Activated CD4-positive, alpha-beta T cell treated with anti-CD3 and anti-CD28 coated beads, Interleukin-2, amount 10 ng/mL, durations not matched to agents 24 days and 14 days (primary cell): Measurements from ENCODE around the gene NT5C. TPM values are rescaled to one million over a fixed set of nuclear protein-coding genes. Genes with fewer than 3 reads are reported as not detected.
"Not testable (repeated sequence)": the region's sequence is repeated elsewhere in the genome, so short reads cannot be mapped to it uniquely, and the experiment has no call there.

Experiments
- DNase-seq: peaks from one replicate; pipeline ENCODE4 v3.0.0; 2022
- H3K27ac Mint-ChIP-seq: one replicate; pipeline ENCODE4 v1.8.0; 2022; ENCODE audit warnings: mild to moderate bottlenecking, mixed read lengths
- H3K27me3 Mint-ChIP-seq: one replicate; pipeline ENCODE4 v1.8.0; 2022; ENCODE audit warnings: mixed read lengths
- H3K36me3 Mint-ChIP-seq: one replicate; pipeline ENCODE4 v1.8.0; 2022; ENCODE audit warnings: low read depth, mild to moderate bottlenecking, mixed read lengths
- H3K4me1 Mint-ChIP-seq: one replicate; pipeline ENCODE4 v1.8.0; 2021; ENCODE audit warnings: mixed read lengths
- H3K4me3 Mint-ChIP-seq: one replicate; pipeline ENCODE4 v1.8.0; 2022; ENCODE audit warnings: mild to moderate bottlenecking, moderate library complexity, mixed read lengths
- H3K9me3 Mint-ChIP-seq: one replicate; pipeline ENCODE4 v1.8.0; 2021; ENCODE audit warnings: mixed read lengths
- intact Hi-C: fragments of 100-400 bp; cut with micrococcal nuclease; formaldehyde crosslinking; loops from one replicate; pipeline ENCODE4 v1.15.1; 2023
- total RNA-seq: library from RNA; stranded (reverse); gene quantifications from 2 replicates; pipeline ENCODE4 v1.2.3, GENCODE V29; 2022

Gene NT5C
- total RNA-seq, 1 donor from 2014 or later: 84.7 TPM

DNA sequence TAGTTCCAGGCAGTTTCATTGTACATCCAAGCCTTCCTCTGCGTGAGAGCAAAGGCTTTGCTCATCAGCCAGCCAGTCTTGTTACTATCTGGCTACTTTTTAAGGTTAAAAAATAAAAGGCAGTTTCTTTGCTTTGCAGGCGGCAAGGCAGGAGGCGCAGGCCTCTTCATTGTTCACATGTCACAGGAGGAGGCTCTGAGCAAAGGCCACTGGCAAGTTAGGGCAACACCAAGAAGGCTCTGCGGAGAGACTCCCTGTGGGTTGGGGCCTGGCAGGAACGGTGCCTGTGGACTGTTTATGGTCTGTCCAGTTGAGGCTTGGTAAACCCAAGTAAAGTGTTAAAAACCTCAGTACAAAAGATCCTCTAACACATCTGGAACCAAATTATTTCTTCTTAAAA lies 3.9 kb upstream of the NT5C start:
- H3K36me3 Mint-ChIP-seq: peaks cover 24% of the 10 kb centered on the region
- H3K27ac Mint-ChIP-seq: no peak overlapping the region
- intact Hi-C loops: no loop called here
- H3K4me1 Mint-ChIP-seq: peaks cover 16% of the 10 kb centered on the region
- H3K9me3 Mint-ChIP-seq: no peaks in the 10 kb centered on the region
- H3K27me3 Mint-ChIP-seq: no peaks in the 10 kb centered on the region
- no peak overlapping the region for H3K4me3 Mint-ChIP-seq
- DNase-seq: no peak

GRCh38 chr17:75133607-75134347 lies 2.2 kb upstream of the NT5C start:
- Mint-ChIP-seq H3K36me3 (peaks cover 27% of the 10 kb centered on the region), H3K4me1 (peaks cover 19% of the 10 kb centered on the region), H3K27ac (peak overlapping the region; percentile 6)
- not testable (repeated sequence) for DNase-seq, H3K4me3 Mint-ChIP-seq, H3K9me3 Mint-ChIP-seq, H3K27me3 Mint-ChIP-seq
- intact Hi-C loops: loop anchor here (5.0 kb wide), 1 partner anchor 49 kb away; the partner anchor contains the start of gene SUMO2

DNA sequence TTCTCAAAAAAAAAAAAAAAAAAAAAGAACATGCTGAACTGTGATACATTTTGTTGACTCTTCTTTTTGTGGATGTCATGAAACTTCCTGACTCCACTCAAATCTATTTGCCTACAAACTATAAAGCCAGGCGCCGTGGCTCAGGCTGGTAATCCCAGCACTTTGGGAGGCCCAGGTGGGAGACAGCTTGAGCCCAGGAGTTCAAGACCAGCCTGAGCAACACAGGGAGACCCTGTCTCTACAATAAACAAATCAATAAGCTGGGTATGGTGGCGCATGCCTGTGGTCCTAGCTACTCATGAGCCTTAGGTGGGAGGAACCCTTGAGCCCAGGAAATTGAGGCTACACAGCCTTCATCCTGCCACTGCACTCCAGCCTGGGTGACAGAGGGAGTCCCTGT lies 1.5 kb upstream of the NT5C start:
- no peak overlapping the region for H3K27ac Mint-ChIP-seq
- peaks cover 19% of the 10 kb centered on the region for H3K4me1 Mint-ChIP-seq
- H3K27me3 Mint-ChIP-seq: no peaks in the 10 kb centered on the region
- no peak for DNase-seq
- H3K36me3 Mint-ChIP-seq: peaks cover 28% of the 10 kb centered on the region
- H3K9me3 Mint-ChIP-seq: no peaks in the 10 kb centered on the region
- H3K4me3 Mint-ChIP-seq: peak overlapping the region; percentile 21
- intact Hi-C loops: loop anchor here (5.0 kb wide), 1 partner anchor 49 kb away; the partner anchor contains the start of gene SUMO2

DNA sequence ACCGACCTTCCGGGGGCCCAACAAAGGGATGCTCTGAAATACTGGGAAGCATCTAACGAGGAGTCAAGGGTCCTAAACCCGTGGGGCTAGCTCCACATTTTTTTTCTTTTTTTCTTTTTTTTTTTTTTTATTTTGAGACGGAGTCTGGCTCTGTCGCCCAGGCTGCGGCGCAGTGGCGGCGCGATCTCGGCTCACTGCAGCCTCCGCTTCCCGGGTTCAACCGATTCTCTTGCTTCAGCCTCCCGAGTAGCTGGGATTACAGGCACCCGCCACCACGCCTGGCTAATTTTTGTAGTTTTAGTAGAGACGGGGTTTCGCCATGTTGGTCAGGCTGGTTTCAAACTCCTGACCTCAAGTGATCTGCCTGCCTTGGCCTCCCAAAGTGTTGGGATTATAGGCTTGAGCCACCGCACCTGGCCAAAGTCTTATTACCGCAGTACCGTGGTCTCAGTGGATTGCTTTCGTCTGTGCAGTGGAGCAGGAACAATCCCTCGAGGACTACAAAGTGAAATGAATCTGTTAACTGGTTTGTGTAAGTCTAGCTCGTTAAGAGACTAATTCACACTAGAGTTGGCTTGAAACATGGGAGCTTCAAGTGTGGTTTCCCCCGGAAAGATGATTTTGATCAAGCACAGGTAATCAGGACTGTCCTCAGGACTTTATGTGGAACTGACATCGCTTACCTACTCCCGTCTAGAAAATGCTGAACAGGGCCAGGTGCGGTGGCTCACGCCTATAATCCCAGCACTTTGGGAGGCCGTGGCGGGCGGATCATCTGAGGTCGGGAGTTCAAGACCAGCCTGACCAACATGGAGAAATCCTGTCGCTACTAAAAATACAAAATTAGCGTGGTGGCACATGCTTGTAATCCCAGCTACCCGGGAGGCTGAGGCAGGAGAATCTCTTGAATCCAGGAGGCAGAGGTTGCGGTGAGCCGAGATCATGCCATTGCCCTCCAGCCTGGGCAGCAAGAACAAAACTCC lies 767 bp upstream of the NT5C start:
- Mint-ChIP-seq H3K36me3 (peaks cover 28% of the 10 kb centered on the region), H3K4me1 (peaks cover 19% of the 10 kb centered on the region), H3K4me3 (peak overlapping the region; percentile 90), H3K27ac (peak overlapping the region; percentile 88)
- H3K9me3 Mint-ChIP-seq, H3K27me3 Mint-ChIP-seq, DNase-seq: not testable (repeated sequence)
- intact Hi-C loops: loop anchor here (5.0 kb wide), 1 partner anchor 50 kb away; the partner anchor contains the start of gene SUMO2

- DNase-seq: peak; percentile 81
- Mint-ChIP-seq H3K27me3 (no peaks in the 10 kb centered on the region), H3K9me3 (no peaks in the 10 kb centered on the region), H3K36me3 (peaks cover 23% of the 10 kb centered on the region), H3K4me1 (peaks cover 24% of the 10 kb centered on the region), H3K4me3 (peak overlapping the region; percentile 91), H3K27ac (peak overlapping the region; percentile 87)
- intact Hi-C loops: loop anchor here (2.0 to 5.0 kb wide), 3 partner anchors 16 to 52 kb away; partner anchors contain the start of genes JPT1 and SUMO2
These were observed 787 bp downstream of the NT5C start for GRCh38 chr17:75130632-75131277.

GRCh38 chr17:75130059-75130631 lies 1.4 kb downstream of the NT5C start:
- intact Hi-C loops: loop anchor here (2.0 to 5.0 kb wide), 3 partner anchors 15 to 52 kb away; partner anchors contain the start of genes JPT1 and SUMO2
- Mint-ChIP-seq H3K4me1 (peaks cover 26% of the 10 kb centered on the region), H3K27ac (no peak overlapping the region), H3K27me3 (no peaks in the 10 kb centered on the region), H3K36me3 (peaks cover 20% of the 10 kb centered on the region), H3K4me3 (peak overlapping the region; percentile 91), H3K9me3 (no peaks in the 10 kb centered on the region)
- no peak for DNase-seq

- intact Hi-C loops: no loop called here
- peak overlapping the region; percentile 60 for H3K4me3 Mint-ChIP-seq
- no peak for DNase-seq
- H3K27me3 Mint-ChIP-seq: no peaks in the 10 kb centered on the region
- peaks cover 32% of the 10 kb centered on the region for H3K4me1 Mint-ChIP-seq
- H3K36me3 Mint-ChIP-seq: peaks cover 19% of the 10 kb centered on the region
- peak overlapping the region; percentile 62 for H3K27ac Mint-ChIP-seq
- H3K9me3 Mint-ChIP-seq: no peaks in the 10 kb centered on the region
These were observed 2.0 kb downstream of the NT5C start for GRCh38 chr17:75129576-75129975.

- Mint-ChIP-seq H3K27ac (no peak overlapping the region), H3K9me3 (no peaks in the 10 kb centered on the region), H3K36me3 (peaks cover 22% of the 10 kb centered on the region), H3K27me3 (no peaks in the 10 kb centered on the region), H3K4me3 (peak overlapping the region; percentile 30), H3K4me1 (peaks cover 39% of the 10 kb centered on the region)
- DNase-seq: no peak
- intact Hi-C loops: no loop called here
These were observed 2.6 kb downstream of the NT5C start for GRCh38 chr17:75128694-75129505.

DNA sequence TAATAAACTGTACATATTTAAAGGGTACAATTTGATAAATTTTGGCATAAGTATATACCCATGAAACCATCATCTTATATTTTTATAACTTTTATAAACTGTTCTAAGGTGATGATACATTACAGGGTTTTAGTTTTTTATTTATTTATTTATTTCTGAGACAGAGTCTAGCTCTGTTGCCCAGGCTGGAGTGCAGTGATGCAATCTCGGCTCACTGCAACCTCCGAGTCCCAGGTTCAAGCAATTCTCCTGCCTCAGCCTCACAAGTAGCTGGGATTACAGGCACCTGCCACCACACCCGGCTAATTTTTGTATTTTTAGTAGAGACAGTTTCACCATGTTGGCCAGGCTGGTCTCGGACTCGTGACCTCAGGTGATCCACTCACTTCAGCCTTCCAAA lies 3.6 kb downstream of the NT5C start:
- Mint-ChIP-seq H3K4me1 (peaks cover 36% of the 10 kb centered on the region), H3K36me3 (peaks cover 23% of the 10 kb centered on the region)
- H3K27me3 Mint-ChIP-seq, intact Hi-C loops, DNase-seq, H3K27ac Mint-ChIP-seq, H3K4me3 Mint-ChIP-seq, H3K9me3 Mint-ChIP-seq: not testable (repeated sequence)

GRCh38 chr17:75126954-75127353 lies 4.6 kb downstream of the NT5C start:
- peaks cover 24% of the 10 kb centered on the region for H3K36me3 Mint-ChIP-seq
- intact Hi-C loops: no loop called here
- no peaks in the 10 kb centered on the region for H3K9me3 Mint-ChIP-seq
- H3K27me3 Mint-ChIP-seq: no peaks in the 10 kb centered on the region
- peak overlapping the region; percentile 29 for H3K27ac Mint-ChIP-seq
- no peak overlapping the region for H3K4me3 Mint-ChIP-seq
- DNase-seq: no peak
- peaks cover 32% of the 10 kb centered on the region for H3K4me1 Mint-ChIP-seq

- Mint-ChIP-seq H3K27me3 (no peaks in the 10 kb centered on the region), H3K36me3 (peaks cover 30% of the 10 kb centered on the region), H3K27ac (peak overlapping the region; percentile 75), H3K4me3 (peak overlapping the region; percentile 1), H3K9me3 (no peaks in the 10 kb centered on the region), H3K4me1 (peaks cover 36% of the 10 kb centered on the region)
- intact Hi-C loops: no loop called here
- DNase-seq: peak; percentile 72
These were observed 5.6 kb downstream of the NT5C start for GRCh38 chr17:75125984-75126383.

DNA sequence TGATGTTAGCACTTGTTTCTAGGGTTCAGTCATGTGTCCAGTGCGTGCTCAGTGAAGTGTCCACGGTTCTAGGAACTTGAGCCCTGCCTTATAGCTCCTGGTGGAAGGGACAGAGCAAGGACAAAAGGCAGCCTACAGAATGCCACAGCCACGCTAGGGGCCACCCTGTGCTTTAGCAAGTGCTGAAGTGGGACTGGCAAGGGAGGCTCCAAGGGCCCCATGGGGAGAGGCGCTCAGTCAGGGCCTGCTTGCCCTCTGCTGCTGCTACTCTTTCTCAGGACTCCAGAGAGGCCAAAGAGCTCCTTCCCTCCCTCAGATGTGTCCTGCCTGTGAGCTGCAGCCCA lies 6.8 kb downstream of the NT5C start:
- Mint-ChIP-seq H3K4me1 (peaks cover 30% of the 10 kb centered on the region), H3K27me3 (no peaks in the 10 kb centered on the region), H3K27ac (peak overlapping the region; percentile 80), H3K4me3 (peak overlapping the region; percentile 18), H3K36me3 (peaks cover 28% of the 10 kb centered on the region), H3K9me3 (no peaks in the 10 kb centered on the region)
- DNase-seq: no peak
- intact Hi-C loops: no loop called here
